ENCODE data around the gene PRM1. TPM values are rescaled to one million over a fixed set of nuclear protein-coding genes. Genes with fewer than 3 reads are reported as not detected.

PRM1 gene, protein sequence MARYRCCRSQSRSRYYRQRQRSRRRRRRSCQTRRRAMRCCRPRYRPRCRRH
- total RNA-seq (2021) (not detected in 2 replicates), Bru-seq, nascent RNA (not detected), BruChase-seq, experiment 1, labeled RNA remaining after a 2-hour chase (not detected), BruChase-seq, experiment 2, labeled RNA remaining after a 6-hour chase (not detected)
- long read RNA-seq, result 0 reads

DNA sequence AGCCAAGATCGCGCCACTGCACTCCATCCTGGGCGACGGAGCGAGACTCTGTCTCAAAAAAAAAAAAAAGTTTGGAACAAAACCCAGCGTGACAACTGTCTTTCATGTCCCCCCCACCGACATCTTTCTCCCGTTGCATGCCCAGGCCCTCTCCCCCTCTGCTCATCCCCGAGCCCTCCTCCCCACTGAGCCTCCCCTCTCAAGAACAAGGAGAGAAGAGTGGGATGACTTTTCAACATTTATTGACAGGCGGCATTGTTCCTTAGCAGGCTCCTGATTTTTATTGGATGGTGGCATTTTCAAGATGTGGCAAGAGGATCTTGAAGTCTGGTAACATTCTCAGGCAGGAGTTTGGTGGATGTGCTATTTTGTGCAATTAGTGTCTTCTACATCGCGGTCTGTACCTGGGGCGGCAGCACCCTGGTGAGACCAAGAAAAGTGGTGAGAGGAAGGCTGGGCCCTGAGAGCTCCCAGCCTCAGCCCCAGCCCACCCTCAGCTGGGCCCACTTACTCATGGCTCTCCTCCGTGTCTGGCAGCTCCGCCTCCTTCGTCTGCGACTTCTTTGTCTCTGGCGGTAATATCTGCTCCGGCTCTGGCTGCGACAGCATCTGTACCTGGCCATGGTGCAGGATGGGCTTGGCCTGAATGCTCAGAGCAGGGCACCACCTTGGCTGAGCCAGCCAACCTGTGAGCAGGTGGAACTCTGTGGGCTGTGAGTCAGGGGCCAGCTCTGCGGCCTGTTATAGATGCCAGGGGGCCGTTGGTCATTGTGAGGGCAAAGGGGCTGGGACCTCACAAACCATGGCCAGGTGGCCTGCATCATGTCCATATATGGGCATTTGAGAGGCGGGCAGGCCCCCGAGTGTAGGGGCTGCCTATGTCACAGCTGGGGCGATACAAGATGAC, at the start of gene PRM1:
Gene PRM1 (minus strand): TSS at position 715 of the 907 bp plus-strand sequence. CDS start 92 bp downstream, at position 623.
- no peak for DNase-seq (ENCODE audit: low spot score)
- POLR2A ChIA-PET (ENCODE audit: low non-redundant PET), result no interaction called here

DNA sequence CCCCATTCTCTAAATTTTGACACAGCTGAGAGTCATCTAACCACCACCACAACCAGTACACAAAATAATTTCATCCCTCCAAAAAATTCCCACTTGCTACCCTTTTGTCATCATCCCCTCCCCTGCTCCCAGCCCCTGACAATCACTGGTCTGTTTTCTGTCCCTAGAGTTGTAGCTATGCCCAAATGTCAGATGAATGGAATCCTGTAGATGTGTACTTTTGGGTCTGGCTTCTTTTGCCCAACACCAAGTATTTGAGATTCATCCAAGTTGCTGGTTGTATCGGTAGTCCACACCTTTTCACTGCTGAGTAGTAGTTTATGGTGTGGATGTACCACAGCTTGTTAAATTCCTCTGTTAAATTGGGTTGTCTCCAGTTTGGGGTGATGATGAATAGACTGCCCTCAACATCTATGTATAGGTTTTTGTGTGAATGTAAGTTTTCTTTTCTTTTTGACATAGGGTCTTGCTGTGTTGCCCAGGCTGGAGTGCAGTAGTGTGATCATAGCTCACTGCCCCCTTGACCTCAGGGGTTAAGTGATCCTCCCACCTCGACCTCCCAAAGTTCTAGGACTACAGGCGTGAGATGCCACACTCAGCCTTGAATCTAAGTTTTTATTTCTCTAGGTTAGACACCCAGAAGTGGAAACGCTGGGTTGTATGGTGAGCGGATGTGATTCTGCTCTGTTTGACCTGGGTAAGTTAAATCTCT, 49.6 kb upstream of the PRM1 start:
- peaks cover 26% of the 10 kb centered on the region for H3K4me1 ChIP-seq (ENCODE audit: insufficient read depth, low read length, poor library complexity, severe bottlenecking)
- H3K4me3 ChIP-seq (ENCODE audit: low read depth, low read length, poor library complexity, severe bottlenecking), result no peak overlapping the region
- POLR2A ChIA-PET (ENCODE audit: low non-redundant PET), result no interaction called here
- H3K36me3 ChIP-seq (ENCODE audit: insufficient read depth, low read length, poor library complexity, severe bottlenecking), result no peaks in the 10 kb centered on the region
- intact Hi-C loops (cut with micrococcal nuclease; ENCODE audit: unreplicated experiment), result no loop called here
- H3K27ac ChIP-seq (ENCODE audit: low read depth, low read length, poor library complexity, severe bottlenecking), result no peak overlapping the region
- no TSS peak for BruUV-seq (replicated peaks)
- no peaks in the 10 kb centered on the region for H3K27me3 ChIP-seq (replicated peaks; ENCODE audit: insufficient read depth, low read depth, low read length, poor library complexity)
- no peak for TF ChIP-seq EZH2 (IDR thresholded peaks at IDR 0.05; ENCODE audit: borderline replicate concordance, low read depth, low read length, poor library complexity, severe bottlenecking)
- TF ChIP-seq, protein P1, sequence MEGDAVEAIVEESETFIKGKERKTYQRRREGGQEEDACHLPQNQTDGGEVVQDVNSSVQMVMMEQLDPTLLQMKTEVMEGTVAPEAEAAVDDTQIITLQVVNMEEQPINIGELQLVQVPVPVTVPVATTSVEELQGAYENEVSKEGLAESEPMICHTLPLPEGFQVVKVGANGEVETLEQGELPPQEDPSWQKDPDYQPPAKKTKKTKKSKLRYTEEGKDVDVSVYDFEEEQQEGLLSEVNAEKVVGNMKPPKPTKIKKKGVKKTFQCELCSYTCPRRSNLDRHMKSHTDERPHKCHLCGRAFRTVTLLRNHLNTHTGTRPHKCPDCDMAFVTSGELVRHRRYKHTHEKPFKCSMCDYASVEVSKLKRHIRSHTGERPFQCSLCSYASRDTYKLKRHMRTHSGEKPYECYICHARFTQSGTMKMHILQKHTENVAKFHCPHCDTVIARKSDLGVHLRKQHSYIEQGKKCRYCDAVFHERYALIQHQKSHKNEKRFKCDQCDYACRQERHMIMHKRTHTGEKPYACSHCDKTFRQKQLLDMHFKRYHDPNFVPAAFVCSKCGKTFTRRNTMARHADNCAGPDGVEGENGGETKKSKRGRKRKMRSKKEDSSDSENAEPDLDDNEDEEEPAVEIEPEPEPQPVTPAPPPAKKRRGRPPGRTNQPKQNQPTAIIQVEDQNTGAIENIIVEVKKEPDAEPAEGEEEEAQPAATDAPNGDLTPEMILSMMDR (conservative IDR thresholded peaks at IDR 0.05; ENCODE audit: low read depth, low read length), result no peak
- CTCF ChIA-PET, result interaction anchor here (0.6 kb wide), 1 partner anchor 76 kb away, joined by 3 read pairs; no protein-coding TSS in a partner anchor
- DNase-seq (ENCODE audit: low spot score), result no peak
- no peaks in the 10 kb centered on the region for H3K9me3 ChIP-seq (ENCODE audit: low read depth, low read length, poor library complexity, severe bottlenecking)

More for the DNA sequence above, at the start of gene PRM1:
- CTCF ChIA-PET, result no interaction called here
- intact Hi-C loops (cut with micrococcal nuclease; ENCODE audit: unreplicated experiment), result no loop called here
- Histone ChIP-seq H3K27me3 (replicated peaks; ENCODE audit: insufficient read depth, low read depth, low read length, poor library complexity) (no peaks in the 10 kb centered on the region), H3K9me3 (ENCODE audit: low read depth, low read length, poor library complexity, severe bottlenecking) (no peaks in the 10 kb centered on the region), H3K36me3 (ENCODE audit: insufficient read depth, low read length, poor library complexity, severe bottlenecking) (no peaks in the 10 kb centered on the region), H3K4me3 (ENCODE audit: low read depth, low read length, poor library complexity, severe bottlenecking) (no peak within 1 kb of the TSS), H3K27ac (ENCODE audit: low read depth, low read length, poor library complexity, severe bottlenecking) (no peak within 1 kb of the TSS), H3K4me1 (ENCODE audit: insufficient read depth, low read length, poor library complexity, severe bottlenecking) (no peaks in the 10 kb centered on the region)
- no peak for TF ChIP-seq EZH2 (IDR thresholded peaks at IDR 0.05; ENCODE audit: borderline replicate concordance, low read depth, low read length, poor library complexity, severe bottlenecking)
- TF ChIP-seq, protein P1 (conservative IDR thresholded peaks at IDR 0.05; ENCODE audit: low read depth, low read length), result no peak
- BruUV-seq (replicated peaks), result no TSS peak

DNA sequence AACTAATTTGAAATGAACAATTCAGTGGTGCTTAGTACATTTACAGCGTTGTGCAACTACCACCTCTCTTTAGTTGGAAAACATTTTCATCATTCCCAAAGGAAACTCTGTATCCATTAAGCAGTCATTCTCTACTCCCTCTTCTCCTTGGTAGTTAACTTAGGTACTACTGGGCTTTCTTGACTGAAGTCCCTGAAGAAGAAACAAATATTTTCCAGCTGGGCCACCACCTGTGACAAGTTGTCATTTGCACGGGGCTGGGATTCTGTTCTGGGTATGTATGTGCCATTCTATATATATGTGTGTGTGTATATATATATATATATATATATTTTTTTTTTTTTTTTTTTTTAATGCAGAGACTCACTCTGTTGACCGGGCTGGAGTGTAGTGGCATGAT, 48.8 kb upstream of the PRM1 start:
- BruUV-seq (replicated peaks), result no TSS peak
- CTCF ChIA-PET, result interaction anchor here (0.6 kb wide), 1 partner anchor 75 kb away, joined by 3 read pairs; no protein-coding TSS in a partner anchor
- POLR2A ChIA-PET (ENCODE audit: low non-redundant PET), result no interaction called here

More for the DNA sequence above, 48.8 kb upstream of the PRM1 start:
- H3K4me1 ChIP-seq (ENCODE audit: insufficient read depth, low read length, poor library complexity, severe bottlenecking), result peaks cover 26% of the 10 kb centered on the region
- H3K9me3 ChIP-seq (ENCODE audit: low read depth, low read length, poor library complexity, severe bottlenecking), result no peaks in the 10 kb centered on the region
- TF ChIP-seq, protein P1 (conservative IDR thresholded peaks at IDR 0.05; ENCODE audit: low read depth, low read length), result no peak
- no peak for TF ChIP-seq EZH2 (IDR thresholded peaks at IDR 0.05; ENCODE audit: borderline replicate concordance, low read depth, low read length, poor library complexity, severe bottlenecking)
- H3K4me3 ChIP-seq (ENCODE audit: low read depth, low read length, poor library complexity, severe bottlenecking), result no peak overlapping the region
- H3K27me3 ChIP-seq (replicated peaks; ENCODE audit: insufficient read depth, low read depth, low read length, poor library complexity), result no peaks in the 10 kb centered on the region
- H3K27ac ChIP-seq (ENCODE audit: low read depth, low read length, poor library complexity, severe bottlenecking), result peak overlapping the region; percentile 82
- intact Hi-C loops (cut with micrococcal nuclease; ENCODE audit: unreplicated experiment), result no loop called here
- no peaks in the 10 kb centered on the region for H3K36me3 ChIP-seq (ENCODE audit: insufficient read depth, low read length, poor library complexity, severe bottlenecking)
- DNase-seq (ENCODE audit: low spot score), result no peak
